ENCODE results near the gene TXNL1. TPM values are rescaled to one million over a fixed set of nuclear protein-coding genes. Genes with fewer than 3 reads are reported as not detected.

Gene TXNL1
- total RNA-seq, 1 experiment from 2014 or later = 52.8 TPM

DNA sequence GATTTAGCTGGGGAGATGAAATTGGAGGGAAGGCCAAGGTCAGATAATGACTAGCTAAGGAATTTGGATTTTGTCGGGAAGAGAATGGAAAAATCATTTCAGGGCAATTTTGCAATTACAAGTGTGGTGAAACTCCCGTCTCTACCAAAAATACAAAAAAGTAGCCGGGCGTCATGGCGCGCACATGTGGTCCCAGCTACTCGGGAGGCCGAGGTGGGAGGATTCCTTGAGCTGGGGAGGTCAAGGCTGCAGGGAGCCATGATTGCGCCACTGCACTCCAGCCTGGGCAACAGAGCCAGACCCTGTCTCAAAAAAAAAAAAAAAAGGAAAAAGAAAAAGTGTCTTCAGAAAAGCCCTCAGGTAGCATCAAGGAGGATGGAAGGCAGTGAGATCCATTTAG lies 1.2 kb upstream of the TXNL1 start:
- Histone ChIP-seq H3K4me1 (ENCODE audit: low read length) (peaks cover 31% of the 10 kb centered on the region), H3K4me3 (ENCODE audit: low read length) (peak overlapping the region; percentile 71; the same call in 1 of the 2 replicates), H3K4me2 (ENCODE audit: low read depth, low read length, poor library complexity, severe bottlenecking) (peak overlapping the region; percentile 96), H4K20me1 (ENCODE audit: insufficient read depth, low read depth, low read length) (peaks cover 24% of the 10 kb centered on the region), H3K9me3 (ENCODE audit: low read length) (no peaks in the 10 kb centered on the region), H2AFZ (ENCODE audit: low read length) (no peak overlapping the region), H3K79me2 (ENCODE audit: low read length) (peaks cover 38% of the 10 kb centered on the region), H3K9me2 (replicated peaks; ENCODE audit: insufficient read depth, low read length) (no peaks in the 10 kb centered on the region), H3K9ac (ENCODE audit: low read length) (peak overlapping the region; percentile 76), H3K27me3 (ENCODE audit: low read length) (no peaks in the 10 kb centered on the region), H3K36me3 (ENCODE audit: insufficient read depth, low read length) (peaks cover 19% of the 10 kb centered on the region), H3K27ac (ENCODE audit: low read length) (no peak overlapping the region; the same call in 1 of the 2 replicates)
- no peak for DNase-seq

DNA sequence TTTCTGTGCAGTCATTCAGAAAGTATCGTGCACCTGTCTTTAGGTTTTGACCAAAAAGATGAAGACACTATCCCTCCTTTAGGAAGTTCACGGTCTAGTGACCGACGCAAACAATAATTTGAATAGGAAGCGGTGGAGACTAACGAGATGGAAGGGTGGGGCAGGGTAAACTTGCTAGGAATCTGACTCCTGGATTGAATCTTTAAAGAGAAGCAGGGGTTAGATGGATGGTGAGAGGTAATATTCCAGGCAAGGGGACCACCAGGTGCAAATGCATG lies 651 bp upstream of the TXNL1 start:
- Histone ChIP-seq H3K4me2 (ENCODE audit: low read depth, low read length, poor library complexity, severe bottlenecking) (peak overlapping the region; percentile 96), H3K4me1 (ENCODE audit: low read length) (peaks cover 31% of the 10 kb centered on the region), H4K20me1 (ENCODE audit: insufficient read depth, low read depth, low read length) (peaks cover 30% of the 10 kb centered on the region), H3K79me2 (ENCODE audit: low read length) (peaks cover 43% of the 10 kb centered on the region), H2AFZ (ENCODE audit: low read length) (no peak overlapping the region), H3K9me2 (replicated peaks; ENCODE audit: insufficient read depth, low read length) (no peaks in the 10 kb centered on the region), H3K9ac (ENCODE audit: low read length) (peak overlapping the region; percentile 76), H3K27me3 (ENCODE audit: low read length) (no peaks in the 10 kb centered on the region), H3K4me3 (ENCODE audit: low read length) (peak overlapping the region; percentile 71), H3K9me3 (ENCODE audit: low read length) (no peaks in the 10 kb centered on the region), H3K36me3 (ENCODE audit: insufficient read depth, low read length) (peaks cover 25% of the 10 kb centered on the region), H3K27ac (ENCODE audit: low read length) (peak overlapping the region; percentile 77)
- DNase-seq = peak; percentile 60

DNA sequence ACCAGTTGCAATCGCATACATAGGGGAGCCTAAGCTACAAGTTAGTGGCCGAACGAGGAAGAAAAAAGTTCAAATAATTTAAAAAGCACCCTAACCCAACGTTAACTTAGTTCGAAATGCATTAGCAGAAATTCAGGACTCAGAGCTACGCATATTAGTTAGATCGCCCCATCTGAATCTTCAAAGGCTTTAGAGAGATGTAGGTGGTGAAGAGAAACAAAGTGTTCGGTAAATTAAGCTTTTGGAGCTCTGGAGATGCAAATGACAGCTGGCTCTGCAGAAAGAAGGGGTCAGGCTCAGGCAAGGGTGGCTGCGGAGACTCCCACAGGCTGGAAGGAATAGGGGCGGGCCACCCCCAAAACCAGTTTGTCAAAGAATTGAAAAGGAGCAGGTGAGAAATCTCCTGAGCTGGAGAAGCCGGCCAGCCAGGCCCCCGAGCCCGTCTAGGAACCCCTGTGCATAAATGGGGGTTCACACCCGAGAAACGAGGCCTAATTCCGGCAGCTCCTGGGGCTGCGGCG lies 621 bp downstream of the TXNL1 start:
- no peaks in the 10 kb centered on the region for H3K27me3 ChIP-seq (ENCODE audit: low read length)
- H3K4me1 ChIP-seq (ENCODE audit: low read length) = peaks cover 31% of the 10 kb centered on the region
- H3K27ac ChIP-seq (ENCODE audit: low read length) = peak overlapping the region; percentile 70
- peak overlapping the region; percentile 92 for H3K4me3 ChIP-seq (ENCODE audit: low read length)
- H3K9ac ChIP-seq (ENCODE audit: low read length) = peak overlapping the region; percentile 95
- DNase-seq = peak; percentile 72
- H3K9me3 ChIP-seq (ENCODE audit: low read length) = no peaks in the 10 kb centered on the region
- H3K79me2 ChIP-seq (ENCODE audit: low read length) = peaks cover 56% of the 10 kb centered on the region
- H4K20me1 ChIP-seq (ENCODE audit: insufficient read depth, low read depth, low read length) = peaks cover 30% of the 10 kb centered on the region
- no peaks in the 10 kb centered on the region for H3K9me2 ChIP-seq (replicated peaks; ENCODE audit: insufficient read depth, low read length)
- H3K4me2 ChIP-seq (ENCODE audit: low read depth, low read length, poor library complexity, severe bottlenecking) = peak overlapping the region; percentile 83
- peaks cover 28% of the 10 kb centered on the region for H3K36me3 ChIP-seq (ENCODE audit: insufficient read depth, low read length)
- H2AFZ ChIP-seq (ENCODE audit: low read length) = no peak overlapping the region

DNA sequence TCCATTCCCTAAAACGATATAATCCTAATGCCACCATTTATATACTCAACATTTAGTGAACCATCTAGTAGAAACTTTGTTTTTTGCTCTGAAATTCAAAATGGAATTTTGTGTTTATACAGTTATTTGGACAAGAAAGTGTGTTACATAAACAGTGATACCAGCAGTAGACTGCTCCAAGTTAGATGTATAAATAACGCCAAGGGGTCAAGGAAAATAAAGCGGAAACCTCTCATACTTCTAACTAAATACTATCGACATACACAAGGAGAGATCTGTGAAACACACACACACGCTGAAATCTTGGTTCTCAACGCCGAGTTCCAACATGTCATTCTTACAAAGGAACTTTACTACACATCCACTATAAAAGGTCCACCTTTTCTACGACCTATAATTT lies 1.2 kb downstream of the TXNL1 start:
- Histone ChIP-seq H3K4me3 (ENCODE audit: low read length) (peak overlapping the region; percentile 92), H3K9me2 (replicated peaks; ENCODE audit: insufficient read depth, low read length) (no peaks in the 10 kb centered on the region), H3K4me1 (ENCODE audit: low read length) (peaks cover 31% of the 10 kb centered on the region), H3K79me2 (ENCODE audit: low read length) (peaks cover 62% of the 10 kb centered on the region), H2AFZ (ENCODE audit: low read length) (no peak overlapping the region), H3K4me2 (ENCODE audit: low read depth, low read length, poor library complexity, severe bottlenecking) (peak overlapping the region; percentile 83), H3K27ac (ENCODE audit: low read length) (peak overlapping the region; percentile 70), H4K20me1 (ENCODE audit: insufficient read depth, low read depth, low read length) (peaks cover 35% of the 10 kb centered on the region), H3K27me3 (ENCODE audit: low read length) (no peaks in the 10 kb centered on the region), H3K9ac (ENCODE audit: low read length) (peak overlapping the region; percentile 95), H3K36me3 (ENCODE audit: insufficient read depth, low read length) (peaks cover 34% of the 10 kb centered on the region), H3K9me3 (ENCODE audit: low read length) (no peaks in the 10 kb centered on the region)
- no peak for DNase-seq

DNA sequence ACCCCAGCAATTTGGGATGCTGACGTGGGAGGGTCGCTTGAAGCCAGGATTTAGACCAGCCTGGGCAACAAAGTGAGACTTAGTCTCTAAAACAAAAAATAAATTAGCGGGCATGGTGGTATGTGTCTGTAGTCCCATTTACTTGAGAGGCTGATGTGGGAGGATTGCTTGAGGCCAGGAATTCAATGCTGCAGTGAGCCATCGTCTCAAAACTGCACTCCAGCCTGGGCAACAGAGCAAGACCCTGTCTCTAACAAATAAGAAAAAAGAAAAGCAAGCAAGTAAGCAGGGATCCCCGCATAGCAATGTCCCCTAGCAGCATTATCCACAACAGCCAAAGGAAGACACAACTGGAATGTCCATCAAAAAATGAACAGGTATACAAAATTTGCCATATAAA lies 3.4 kb downstream of the TXNL1 start:
- Histone ChIP-seq H3K4me2 (ENCODE audit: low read depth, low read length, poor library complexity, severe bottlenecking) (peak overlapping the region; percentile 83), H3K4me1 (ENCODE audit: low read length) (peaks cover 31% of the 10 kb centered on the region), H2AFZ (ENCODE audit: low read length) (no peak overlapping the region), H3K9me3 (ENCODE audit: low read length) (no peaks in the 10 kb centered on the region), H3K9ac (ENCODE audit: low read length) (no peak overlapping the region), H3K27me3 (ENCODE audit: low read length) (no peaks in the 10 kb centered on the region), H4K20me1 (ENCODE audit: insufficient read depth, low read depth, low read length) (peaks cover 43% of the 10 kb centered on the region), H3K79me2 (ENCODE audit: low read length) (peaks cover 84% of the 10 kb centered on the region), H3K9me2 (replicated peaks; ENCODE audit: insufficient read depth, low read length) (no peaks in the 10 kb centered on the region), H3K27ac (ENCODE audit: low read length) (no peak overlapping the region), H3K36me3 (ENCODE audit: insufficient read depth, low read length) (peaks cover 38% of the 10 kb centered on the region), H3K4me3 (ENCODE audit: low read length) (no peak overlapping the region)
- no peak for DNase-seq

DNA sequence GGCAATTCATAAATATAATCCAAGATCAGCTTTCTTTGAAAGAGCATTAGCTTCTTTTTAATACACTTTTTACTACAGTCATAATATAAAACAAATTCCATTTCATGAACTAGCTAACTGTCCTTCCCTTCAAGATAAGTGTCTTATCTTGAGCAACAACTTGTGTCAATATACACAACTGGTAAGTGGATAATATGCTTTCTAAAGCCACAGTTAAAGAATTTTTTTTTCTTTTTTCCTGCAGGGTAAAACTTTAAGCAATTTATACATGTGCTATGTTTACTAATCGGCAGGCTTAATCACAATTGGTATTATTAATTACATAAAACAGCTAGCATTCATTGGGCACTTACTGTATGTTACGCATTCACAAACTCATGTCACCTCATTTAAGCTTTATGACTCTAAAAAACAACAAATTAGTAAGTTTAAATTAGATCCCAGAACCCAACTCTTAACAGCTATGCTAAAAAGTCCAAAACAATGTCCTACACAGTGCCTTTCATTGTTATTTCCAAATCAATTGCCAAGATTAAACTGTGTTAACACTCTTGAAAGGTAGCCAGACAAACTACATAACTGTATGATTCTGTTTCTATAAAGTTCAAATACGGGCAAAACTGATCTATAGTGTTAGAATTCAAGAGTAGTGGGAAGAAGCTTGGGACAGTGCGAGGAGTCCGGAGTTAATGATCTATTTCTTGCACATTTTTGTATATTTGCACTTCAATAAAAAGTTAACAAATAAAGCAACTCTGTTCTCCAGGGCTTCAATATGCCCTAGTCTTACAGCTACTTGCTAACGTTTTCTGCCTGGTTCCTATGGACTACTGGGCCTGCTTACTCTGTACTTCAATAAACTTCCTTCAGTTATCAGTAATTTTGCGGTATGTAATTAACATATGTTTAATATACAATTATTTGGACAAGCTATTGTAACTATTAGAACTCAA lies 6.0 kb downstream of the TXNL1 start:
- Histone ChIP-seq H3K9me3 (ENCODE audit: low read length) (no peaks in the 10 kb centered on the region), H3K4me3 (ENCODE audit: low read length) (no peak overlapping the region), H3K9ac (ENCODE audit: low read length) (no peak overlapping the region), H3K27me3 (ENCODE audit: low read length) (no peaks in the 10 kb centered on the region), H2AFZ (ENCODE audit: low read length) (no peak overlapping the region), H3K9me2 (replicated peaks; ENCODE audit: insufficient read depth, low read length) (no peaks in the 10 kb centered on the region), H4K20me1 (ENCODE audit: insufficient read depth, low read depth, low read length) (peaks cover 41% of the 10 kb centered on the region), H3K27ac (ENCODE audit: low read length) (no peak overlapping the region), H3K36me3 (ENCODE audit: insufficient read depth, low read length) (peaks cover 49% of the 10 kb centered on the region), H3K79me2 (ENCODE audit: low read length) (peaks cover 100% of the 10 kb centered on the region), H3K4me2 (ENCODE audit: low read depth, low read length, poor library complexity, severe bottlenecking) (no peak overlapping the region), H3K4me1 (ENCODE audit: low read length) (peaks cover 24% of the 10 kb centered on the region)
- no peak for DNase-seq

DNA sequence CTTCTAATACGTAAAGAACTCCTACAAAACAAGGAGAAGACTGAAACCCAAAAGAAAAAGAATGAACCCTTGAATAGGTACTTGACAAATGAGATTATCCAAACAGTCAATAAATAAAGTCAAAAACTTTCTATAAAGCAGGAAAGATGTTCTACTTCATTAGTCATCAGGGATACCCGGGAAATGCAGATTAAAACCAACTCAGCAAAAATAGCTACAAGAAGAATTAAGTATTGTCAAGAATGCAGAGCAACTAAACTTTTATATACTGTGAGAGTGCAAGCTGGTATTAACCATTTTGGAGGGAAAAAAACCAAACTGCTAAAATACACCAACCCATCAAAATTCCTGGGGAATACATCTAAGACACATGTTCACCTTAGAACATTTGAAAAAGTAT lies 10.4 kb downstream of the TXNL1 start:
- peaks cover 20% of the 10 kb centered on the region for H4K20me1 ChIP-seq (ENCODE audit: insufficient read depth, low read depth, low read length)

DNA sequence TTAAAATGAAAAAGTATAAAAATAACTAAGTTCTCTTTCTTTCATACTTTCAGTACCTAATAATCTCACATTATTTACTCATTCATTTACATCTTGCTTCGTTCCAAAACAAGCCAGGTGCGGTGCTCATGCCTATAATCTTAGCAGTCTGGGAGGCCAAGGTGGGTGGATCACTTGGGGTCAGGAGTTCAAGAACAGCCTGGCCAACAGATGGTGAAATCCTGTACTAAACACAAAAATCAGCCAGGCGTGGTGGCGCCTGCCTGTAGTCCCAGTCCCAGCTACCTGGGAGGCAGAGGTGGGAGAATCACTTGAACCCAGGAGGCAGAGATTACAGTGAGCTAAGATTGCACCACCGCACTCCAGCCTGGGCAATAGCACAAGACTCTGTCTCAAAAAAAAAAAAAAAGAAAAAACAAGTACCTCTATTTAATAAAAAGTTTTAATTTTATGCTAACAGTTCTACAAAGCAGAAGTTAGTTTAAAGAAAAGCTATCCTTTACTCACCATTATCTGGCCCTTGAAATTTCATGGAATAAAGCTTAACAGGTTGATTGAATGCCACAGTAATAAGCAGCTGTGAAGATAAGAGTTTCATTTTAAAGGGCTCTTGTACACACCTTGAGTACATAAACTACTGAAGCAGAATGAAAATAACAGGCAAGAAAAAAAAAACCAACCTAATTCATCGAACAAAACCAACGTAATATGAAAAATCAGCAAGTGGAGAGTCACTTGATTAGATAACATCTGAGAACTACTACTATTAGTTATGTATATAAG lies 22.5 kb downstream of the TXNL1 start:
- Histone ChIP-seq H3K9ac (ENCODE audit: low read length) (no peak overlapping the region), H3K4me2 (ENCODE audit: low read depth, low read length, poor library complexity, severe bottlenecking) (no peak overlapping the region), H3K4me3 (ENCODE audit: low read length) (no peak overlapping the region), H3K27ac (ENCODE audit: low read length) (no peak overlapping the region), H3K9me2 (replicated peaks; ENCODE audit: insufficient read depth, low read length) (no peaks in the 10 kb centered on the region), H3K4me1 (ENCODE audit: low read length) (no peaks in the 10 kb centered on the region), H3K27me3 (ENCODE audit: low read length) (no peaks in the 10 kb centered on the region), H4K20me1 (ENCODE audit: insufficient read depth, low read depth, low read length) (no peaks in the 10 kb centered on the region), H3K9me3 (ENCODE audit: low read length) (no peaks in the 10 kb centered on the region), H3K36me3 (ENCODE audit: insufficient read depth, low read length) (peaks cover 62% of the 10 kb centered on the region; the same call in 1 of the 2 replicates), H2AFZ (ENCODE audit: low read length) (no peak overlapping the region), H3K79me2 (ENCODE audit: low read length) (peaks cover 43% of the 10 kb centered on the region)
- DNase-seq = no peak

More for the DNA sequence above, 10.4 kb downstream of the TXNL1 start:
- Histone ChIP-seq H3K9ac (ENCODE audit: low read length) (no peak overlapping the region), H3K9me2 (replicated peaks; ENCODE audit: insufficient read depth, low read length) (no peaks in the 10 kb centered on the region), H3K4me1 (ENCODE audit: low read length) (peaks cover 14% of the 10 kb centered on the region), H2AFZ (ENCODE audit: low read length) (no peak overlapping the region), H3K27ac (ENCODE audit: low read length) (no peak overlapping the region), H3K4me3 (ENCODE audit: low read length) (no peak overlapping the region), H3K4me2 (ENCODE audit: low read depth, low read length, poor library complexity, severe bottlenecking) (no peak overlapping the region), H3K36me3 (ENCODE audit: insufficient read depth, low read length) (peaks cover 46% of the 10 kb centered on the region), H3K27me3 (ENCODE audit: low read length) (no peaks in the 10 kb centered on the region), H3K79me2 (ENCODE audit: low read length) (peaks cover 99% of the 10 kb centered on the region), H3K9me3 (ENCODE audit: low read length) (no peaks in the 10 kb centered on the region)
- DNase-seq = no peak

Data from Karpas-422 (cell line).